ENCODE results near the gene BCAS1.

BCAS1 gene

GRCh38 chr20:53996584-53997486, 73.6 kb downstream of the BCAS1 start:
- H3K4me3 ChIP-seq (ENCODE audit: low read depth, low read length): no peak overlapping the region
- DNase-seq (ENCODE audit: low read depth): no peak
- TF ChIP-seq, protein P1, sequence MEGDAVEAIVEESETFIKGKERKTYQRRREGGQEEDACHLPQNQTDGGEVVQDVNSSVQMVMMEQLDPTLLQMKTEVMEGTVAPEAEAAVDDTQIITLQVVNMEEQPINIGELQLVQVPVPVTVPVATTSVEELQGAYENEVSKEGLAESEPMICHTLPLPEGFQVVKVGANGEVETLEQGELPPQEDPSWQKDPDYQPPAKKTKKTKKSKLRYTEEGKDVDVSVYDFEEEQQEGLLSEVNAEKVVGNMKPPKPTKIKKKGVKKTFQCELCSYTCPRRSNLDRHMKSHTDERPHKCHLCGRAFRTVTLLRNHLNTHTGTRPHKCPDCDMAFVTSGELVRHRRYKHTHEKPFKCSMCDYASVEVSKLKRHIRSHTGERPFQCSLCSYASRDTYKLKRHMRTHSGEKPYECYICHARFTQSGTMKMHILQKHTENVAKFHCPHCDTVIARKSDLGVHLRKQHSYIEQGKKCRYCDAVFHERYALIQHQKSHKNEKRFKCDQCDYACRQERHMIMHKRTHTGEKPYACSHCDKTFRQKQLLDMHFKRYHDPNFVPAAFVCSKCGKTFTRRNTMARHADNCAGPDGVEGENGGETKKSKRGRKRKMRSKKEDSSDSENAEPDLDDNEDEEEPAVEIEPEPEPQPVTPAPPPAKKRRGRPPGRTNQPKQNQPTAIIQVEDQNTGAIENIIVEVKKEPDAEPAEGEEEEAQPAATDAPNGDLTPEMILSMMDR (IDR thresholded peaks at IDR 0.05; ENCODE audit: control insufficient read depth, extremely low read depth, insufficient read depth): no peak

DNA sequence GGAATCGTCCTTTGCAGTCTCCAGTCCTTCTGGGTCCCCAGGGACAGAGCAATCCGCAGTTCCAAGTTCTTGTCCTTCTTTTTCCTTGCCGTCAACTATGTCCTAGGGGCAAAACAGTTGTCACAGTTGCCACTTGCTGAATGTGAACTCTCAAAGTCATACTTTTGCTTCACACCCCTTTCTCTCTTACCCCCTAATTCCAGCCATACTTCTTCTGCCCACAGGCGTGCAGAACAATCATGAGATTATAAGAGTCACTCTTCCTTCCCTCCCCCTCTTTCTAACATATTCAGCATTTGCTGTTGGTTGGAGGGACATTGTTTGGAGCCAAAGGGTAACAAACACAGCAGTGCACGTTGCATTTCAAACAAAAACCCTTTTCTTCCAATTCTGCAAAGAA, 74.4 kb downstream of the BCAS1 start:
- H3K4me3 ChIP-seq (ENCODE audit: low read depth, low read length): no peak overlapping the region
- TF ChIP-seq, protein P1 (IDR thresholded peaks at IDR 0.05; ENCODE audit: control insufficient read depth, extremely low read depth, insufficient read depth): no peak
- no peak for DNase-seq (ENCODE audit: low read depth)

DNA sequence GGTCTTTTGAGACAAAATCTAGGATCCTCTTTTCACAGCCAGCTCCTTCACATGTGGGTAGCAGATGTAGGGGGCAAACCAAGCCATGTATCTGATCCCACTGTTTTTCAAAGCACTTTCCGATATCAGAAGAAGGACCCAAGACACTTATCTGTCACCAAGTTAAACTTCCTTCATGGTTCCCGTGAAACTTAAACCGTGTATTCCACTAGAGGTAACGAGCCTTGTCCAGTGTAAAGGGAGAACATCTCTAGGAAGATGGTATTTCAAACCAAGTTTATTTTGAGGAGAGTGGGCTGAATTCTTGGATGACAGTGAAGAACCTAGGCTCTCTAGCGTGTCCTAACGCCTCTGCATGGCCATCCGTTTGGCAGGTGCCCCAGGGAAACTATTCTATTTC, 76.3 kb downstream of the BCAS1 start:
- no peak overlapping the region for H3K4me3 ChIP-seq (ENCODE audit: low read depth, low read length)
- no peak for DNase-seq (ENCODE audit: low read depth)
- TF ChIP-seq, protein P1 (IDR thresholded peaks at IDR 0.05; ENCODE audit: control insufficient read depth, extremely low read depth, insufficient read depth): no peak

DNA sequence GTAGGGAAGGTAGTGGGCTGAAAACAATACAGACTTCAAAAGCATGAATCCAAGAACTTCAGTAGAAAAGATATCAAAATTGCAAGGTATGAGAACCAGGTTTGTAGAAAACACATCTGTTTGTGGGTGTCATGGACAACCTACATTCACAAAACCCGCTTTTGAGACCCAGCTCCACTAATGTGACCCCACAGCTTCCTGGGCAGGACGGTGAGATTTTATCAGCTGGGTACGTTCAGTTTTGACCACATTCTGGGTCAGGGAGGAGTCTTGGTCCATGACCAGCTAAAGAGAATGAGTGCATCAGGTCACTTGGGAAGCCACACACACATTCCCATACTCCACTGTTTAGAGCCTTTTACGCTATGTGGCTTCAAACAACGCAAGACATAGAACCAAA, 77.1 kb downstream of the BCAS1 start:
- H3K4me3 ChIP-seq (ENCODE audit: low read depth, low read length): no peak overlapping the region
- no peak for DNase-seq (ENCODE audit: low read depth)
- TF ChIP-seq, protein P1 (IDR thresholded peaks at IDR 0.05; ENCODE audit: control insufficient read depth, extremely low read depth, insufficient read depth): no peak

DNA sequence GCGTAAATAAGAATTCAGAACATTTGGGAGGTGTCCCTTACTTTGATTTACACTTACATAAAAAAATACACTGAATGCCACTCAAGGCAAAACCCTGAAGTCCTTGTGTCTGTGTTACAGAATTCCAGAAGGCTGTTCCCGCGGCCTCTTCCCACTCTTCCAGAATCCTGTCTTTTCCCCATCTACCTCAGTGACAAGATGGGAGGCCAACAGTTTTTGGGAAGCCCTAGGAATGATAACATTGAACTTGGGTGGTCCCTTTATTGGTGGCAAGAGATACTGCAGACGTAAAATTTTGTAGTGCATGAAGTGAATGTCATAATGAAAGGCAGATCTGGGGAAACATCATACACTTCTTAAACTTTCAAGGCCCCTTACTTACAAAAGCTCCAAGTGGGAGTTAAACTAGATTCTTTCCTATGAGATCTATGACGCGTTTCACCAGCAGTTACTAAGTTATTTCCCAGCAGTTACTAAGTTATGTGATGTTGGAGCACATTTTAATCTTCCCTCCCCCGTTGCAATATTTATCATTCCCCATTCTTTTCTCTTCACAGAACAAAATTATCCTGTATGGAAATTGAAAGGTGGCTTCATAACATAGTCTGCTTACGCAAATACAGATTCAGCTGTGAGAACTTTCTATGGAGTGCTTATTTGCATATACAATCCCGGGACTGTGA, 79.5 kb downstream of the BCAS1 start:
- no peak for DNase-seq (ENCODE audit: low read depth)
- TF ChIP-seq, protein P1 (IDR thresholded peaks at IDR 0.05; ENCODE audit: control insufficient read depth, extremely low read depth, insufficient read depth): no peak
- H3K4me3 ChIP-seq (ENCODE audit: low read depth, low read length): no peak overlapping the region

DNA sequence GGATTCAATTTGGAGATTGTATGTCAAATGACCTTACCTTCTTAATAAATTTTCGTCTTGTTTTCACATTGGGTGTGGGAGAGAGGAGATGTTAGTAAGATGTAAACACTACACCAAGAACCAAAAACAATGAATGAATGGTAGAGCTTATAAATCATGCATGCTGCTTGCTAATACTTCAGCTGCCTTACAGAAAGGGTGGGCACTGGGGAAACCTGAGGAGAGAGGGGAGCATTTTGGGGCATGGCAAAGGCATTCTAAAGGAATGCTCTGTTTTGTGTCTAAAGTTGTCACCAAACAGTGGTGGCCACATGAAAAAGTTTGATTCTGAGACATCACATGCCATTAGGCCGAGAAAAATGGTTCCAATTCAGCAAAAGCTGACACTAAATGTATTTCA, 80.4 kb downstream of the BCAS1 start:
- TF ChIP-seq, protein P1 (IDR thresholded peaks at IDR 0.05; ENCODE audit: control insufficient read depth, extremely low read depth, insufficient read depth): no peak
- no peak overlapping the region for H3K4me3 ChIP-seq (ENCODE audit: low read depth, low read length)
- DNase-seq (ENCODE audit: low read depth): no peak
